Motor neuron (in vitro differentiated cells): ENCODE data around the gene RHBDF2. TPM values are rescaled to one million over a fixed set of nuclear protein-coding genes. Genes with fewer than 3 reads are reported as not detected.

ENCODE experiments used
- ATAC-seq, 8 experiments: fragments of 200-7000 bp; cut with Tn5 transposase; replicated peaks in 6 of 8; 2 replicates each; pipeline ENCODE4 v1.8.0; 2021; ENCODE audit warnings: mild to moderate bottlenecking in 8 of 8, moderate library complexity in 8 of 8
- H3K27ac ChIP-seq, 2 donors: fragments of 250-450 bp; sonication (Bioruptor Pico); 2 replicates each; pipeline ENCODE4 v1.9.0; 2021; ENCODE audit warnings: antibody characterized with exemption in 2 of 2, mild to moderate bottlenecking in 2 of 2, moderate library complexity in 1 of 2
- H3K4me1 ChIP-seq, 2 donors: fragments of 250-450 bp; sonication (Bioruptor Pico); replicated peaks in 1 of 2; 2 replicates each; pipeline ENCODE4 v1.6.1; 2021; ENCODE audit warnings: antibody characterized with exemption in 2 of 2, mild to moderate bottlenecking in 2 of 2, moderate library complexity in 1 of 2
- H3K4me3 ChIP-seq, 5 donors: fragments of 250-450 bp; sonication (Bioruptor Pico); 2 replicates each; pipeline ENCODE4 v1.9.0; 2021; ENCODE audit warnings: antibody characterized with exemption in 5 of 5, mild to moderate bottlenecking in 5 of 5, moderate library complexity in 4 of 5
- WGBS, 10 experiments: fragments of 450-650 bp; shearing (Covaris generic); methylation state at CpG; one replicate each; pipeline ENCODE4 v1.0.0; 2022; 5-methylcytosine and 5-hydroxymethylcytosine counted together
- in situ Hi-C, 9 experiments: fragments of 400-800 bp; cut with MboI; loops; one replicate each; pipeline ENCODE4 v1.15.0; 2021; ENCODE audit warnings: low sequenced_read_pairs in 9 of 9, low pct_unique_long_range_greater_than_20kb in 2 of 9; ENCODE audit not compliant: unreplicated experiment in 9 of 9
- total RNA-seq, 8 experiments: library from RNA; unstranded; fragments of 300-600 nt; gene quantifications; 2 replicates each; pipeline versions ENCODE4 v1.2.3 to v1.2.4, GENCODE V29; 2022

Gene RHBDF2
- 10 to 100 TPM in 3 of 8 experiments, 1 to 10 TPM in 3, under 1 TPM in 2; 0.78 to 17.3 (median 2.8) TPM for total RNA-seq

DNA sequence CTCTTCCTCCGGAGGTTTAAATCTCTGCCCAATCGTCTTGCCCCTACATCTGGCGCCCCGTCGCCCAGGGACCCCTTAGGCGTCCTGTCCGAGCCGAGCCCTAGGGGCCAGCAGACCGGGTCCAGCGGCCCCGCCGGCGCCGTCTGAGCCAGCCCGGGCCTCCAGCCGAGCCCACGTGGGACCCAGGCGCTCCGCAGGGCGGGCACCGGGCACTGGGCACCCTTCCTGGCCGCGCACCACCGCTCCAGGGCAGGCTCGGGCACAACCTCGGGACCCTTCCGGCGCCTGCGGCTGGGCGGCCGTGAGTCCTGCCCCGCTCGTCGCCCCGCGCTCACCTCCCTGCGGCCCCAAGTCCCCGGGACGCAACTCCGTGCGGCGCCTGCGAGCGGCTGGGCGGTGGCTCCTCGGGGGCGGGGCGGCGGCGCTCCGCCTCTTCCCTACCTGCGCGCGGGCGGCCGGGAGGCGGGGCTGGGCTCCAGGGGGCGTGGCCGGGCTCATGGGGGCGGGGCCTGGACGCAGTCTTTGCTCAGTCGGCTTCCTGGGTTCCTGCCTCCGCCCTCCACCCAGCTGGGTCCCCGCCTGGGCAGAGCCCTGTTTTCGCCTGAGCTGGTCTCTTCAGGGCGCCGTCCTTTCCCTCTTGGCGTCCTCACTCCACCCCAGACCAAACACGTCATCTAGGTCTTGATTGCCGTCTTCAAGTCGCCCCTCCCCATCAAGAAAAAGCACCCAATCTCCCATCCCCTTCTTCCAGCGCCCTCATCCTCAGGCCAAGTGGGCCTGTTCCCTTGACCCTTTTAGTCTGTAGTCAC lies at the start of gene RHBDF2:
TSS of gene RHBDF2 (minus strand) at position 406 of the 809 bp plus-strand sequence. CDS start 19,899 bp downstream, outside the sequence.
- WGBS, 10 experiments: 0 to 17% (median 3%) methylated on average over 1 to 7 of the region's 72 CpGs; no CpG with 5 or more reads in 6 of the 10 experiments
- H3K4me3 ChIP-seq: peak within 1 kb of the TSS; percentile 15 to 38 (median 31)
- ATAC-seq: peak; percentile 58 to 86 (median 71)
- no peak within 1 kb of the TSS for H3K27ac ChIP-seq
- peaks cover 26 to 33% of the 10 kb centered on the region in 2 donors for H3K4me1 ChIP-seq
- in situ Hi-C loops: loop anchor here in 3 of 9 experiments (10.0 to 25.0 kb wide), 3 partner anchors 189 to 561 kb away; partner anchors contain the start of gene QRICH2 (in 3 of the 3)

DNA sequence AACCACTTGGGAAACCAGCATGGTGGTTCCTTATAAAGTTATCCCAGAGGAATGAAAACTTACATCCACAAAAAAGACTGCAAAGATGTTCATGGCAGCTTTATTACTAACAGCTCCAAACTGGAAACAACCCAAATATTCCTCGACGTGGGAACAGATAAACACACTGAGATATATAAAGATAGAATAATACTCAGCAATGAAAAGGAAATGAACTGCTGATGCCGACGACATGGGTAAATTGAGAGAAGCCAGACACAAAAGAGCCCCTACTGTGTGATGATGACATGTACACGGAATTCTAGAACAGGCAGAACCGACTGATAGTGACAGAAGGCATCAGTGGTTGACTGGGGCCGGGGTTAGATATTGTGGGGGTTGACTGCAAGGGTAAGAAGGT lies 48.3 kb upstream of the RHBDF2 start:
- WGBS, 10 experiments: 50 to 100% (median 87%) methylated on average over 2 to 7 of the region's 7 CpGs; no CpG with 5 or more reads in 1 of the 10 experiments
- ATAC-seq: no peak
- H3K27ac ChIP-seq: no peak overlapping the region
- no peak overlapping the region for H3K4me3 ChIP-seq
- H3K4me1 ChIP-seq: peaks cover 31 to 32% of the 10 kb centered on the region in 2 donors
- in situ Hi-C loops: loop anchor here in 2 of 9 experiments (25.0 kb wide), 1 partner anchor 163 kb away; the partner anchor contains the start of gene MXRA7 (in 2 of the 2)

DNA sequence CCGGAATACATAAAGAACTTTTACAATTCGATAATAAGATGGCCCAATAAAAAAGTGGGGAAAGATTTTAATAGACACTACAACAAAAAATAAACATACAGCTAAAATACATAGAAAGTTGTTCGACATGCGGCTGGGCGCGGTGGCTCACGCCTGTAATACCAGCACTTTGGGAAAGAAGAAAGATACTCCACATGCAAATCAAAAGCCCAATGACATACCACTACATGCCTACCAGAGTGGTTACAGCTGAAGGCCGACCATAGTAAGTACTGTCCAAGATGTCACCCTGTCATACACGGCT lies 47.9 kb upstream of the RHBDF2 start:
- in situ Hi-C loops: loop anchor here in 2 of 9 experiments (25.0 kb wide), 1 partner anchor 163 kb away; the partner anchor contains the start of gene MXRA7 (in 2 of the 2)
- Histone ChIP-seq H3K27ac (no peak overlapping the region), H3K4me1 (peaks cover 35 to 36% of the 10 kb centered on the region in 2 donors), H3K4me3 (no peak overlapping the region)
- WGBS, 10 experiments: 0 to 100% (median 80%) methylated on average over 1 to 9 of the region's 9 CpGs
- no peak for ATAC-seq

DNA sequence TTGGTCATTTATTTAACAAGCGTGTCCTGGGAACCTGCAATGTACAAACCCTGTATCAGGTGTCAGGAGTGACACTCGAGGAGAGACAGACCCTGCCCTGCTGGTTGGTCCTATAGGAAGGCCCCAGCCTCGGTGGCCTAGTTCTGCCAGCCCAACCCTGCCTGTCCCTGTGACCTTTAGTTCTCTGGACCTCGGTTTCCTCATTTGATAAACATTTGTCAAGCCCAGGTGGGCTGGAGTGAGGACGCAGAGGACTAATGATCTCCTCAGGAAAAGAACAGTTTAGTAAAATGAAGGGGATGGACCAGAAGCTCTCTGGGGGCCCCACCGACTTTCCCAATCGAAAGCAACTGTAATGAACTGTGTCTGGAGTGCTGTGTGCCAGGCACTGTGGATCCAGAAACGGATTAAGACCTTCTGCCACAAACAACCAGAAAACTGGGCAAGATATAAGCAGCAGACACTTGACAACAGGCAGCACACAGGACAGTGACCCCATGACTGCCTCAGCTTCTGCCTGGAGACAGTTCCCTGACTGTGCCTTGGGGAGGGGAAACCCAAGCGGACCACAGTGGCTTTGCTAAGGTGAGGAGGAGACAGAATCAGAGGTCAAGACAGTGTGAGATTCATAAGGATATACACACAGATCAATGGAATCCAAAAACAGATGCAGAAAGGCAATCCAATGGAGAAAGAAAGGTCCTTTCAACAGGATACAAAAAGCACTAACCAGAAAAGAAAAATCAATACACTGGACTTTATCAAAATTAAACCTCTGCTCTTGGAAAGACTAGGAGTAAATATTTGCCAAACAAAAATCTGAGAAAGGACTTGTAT lies 47.4 kb upstream of the RHBDF2 start:
- no peak overlapping the region for H3K4me3 ChIP-seq
- in situ Hi-C loops: loop anchor here in 2 of 9 experiments (25.0 kb wide), 1 partner anchor 164 kb away; the partner anchor contains the start of gene MXRA7 (in 2 of the 2)
- peaks cover 41 to 42% of the 10 kb centered on the region in 2 donors for H3K4me1 ChIP-seq
- H3K27ac ChIP-seq: no peak overlapping the region
- no peak for ATAC-seq
- WGBS, 10 experiments: 47 to 100% (median 63%) methylated on average over 1 to 8 of the region's 9 CpGs; no CpG with 5 or more reads in 3 of the 10 experiments

DNA sequence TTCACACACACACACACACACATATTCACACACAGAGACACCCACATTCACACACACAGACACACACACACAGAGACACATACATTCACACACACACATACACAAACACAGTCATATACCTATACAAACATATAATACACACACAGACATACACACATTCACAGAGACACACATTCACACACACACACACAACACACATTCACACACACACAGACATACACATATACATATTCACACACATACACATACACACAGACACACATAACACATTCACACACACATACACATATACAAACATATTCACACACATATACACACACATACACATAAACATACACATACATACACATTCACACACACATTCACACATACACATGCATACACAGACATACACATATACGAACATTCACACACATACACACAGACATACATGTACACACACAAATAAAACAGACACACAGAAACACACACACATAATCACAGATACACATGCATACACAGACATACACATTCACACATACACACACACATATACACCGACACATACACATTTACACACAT lies 46.5 kb upstream of the RHBDF2 start:
- WGBS, 10 experiments: 17 to 93% (median 67%) methylated on average over 1 to 2 of the region's 2 CpGs; no CpG with 5 or more reads in 3 of the 10 experiments
- in situ Hi-C loops: loop anchor here in 2 of 9 experiments (25.0 kb wide), 1 partner anchor 165 kb away; the partner anchor contains the start of gene MXRA7 (in 2 of the 2)
- no peak overlapping the region for H3K27ac ChIP-seq

DNA sequence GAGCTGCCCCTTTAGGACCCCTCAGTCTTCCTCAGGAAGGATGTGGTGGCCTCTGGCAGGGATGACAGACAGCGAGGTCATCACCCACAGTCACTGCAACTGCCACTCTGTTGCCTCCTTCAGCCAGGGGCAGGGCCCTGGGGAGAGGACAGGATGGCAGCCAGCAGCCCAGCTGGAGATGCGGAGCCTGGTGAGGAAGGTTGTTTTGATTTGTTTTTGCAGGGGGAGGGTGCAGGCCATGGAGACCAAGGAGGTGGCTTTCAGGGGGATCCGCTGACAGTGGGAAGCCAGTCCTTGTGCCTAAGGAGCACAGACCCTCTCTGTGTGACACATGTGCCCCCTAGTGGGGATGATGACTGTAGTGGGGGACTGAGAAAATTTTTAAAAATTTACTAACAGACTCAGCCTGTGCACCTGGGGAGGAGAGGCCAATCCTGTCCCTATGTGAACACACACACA lies 46.0 kb upstream of the RHBDF2 start:
- Histone ChIP-seq H3K4me1 (peaks cover 48 to 52% of the 10 kb centered on the region in 2 donors), H3K4me3 (no peak overlapping the region), H3K27ac (no peak overlapping the region)
- in situ Hi-C loops: loop anchor here in 2 of 9 experiments (25.0 kb wide), 1 partner anchor 165 kb away; the partner anchor contains the start of gene MXRA7 (in 2 of the 2)
- peak; percentile 69 to 89 (median 72) for ATAC-seq
- 20 to 75% methylated on average over 2 of the region's 3 CpGs; no CpG with 5 or more reads in 8 of the 10 experiments for WGBS, 10 experiments

More for the DNA sequence above, 46.5 kb upstream of the RHBDF2 start:
- no peak for ATAC-seq
- H3K4me3 ChIP-seq: no peak overlapping the region
- H3K4me1 ChIP-seq: peaks cover 48 to 50% of the 10 kb centered on the region in 2 donors

DNA sequence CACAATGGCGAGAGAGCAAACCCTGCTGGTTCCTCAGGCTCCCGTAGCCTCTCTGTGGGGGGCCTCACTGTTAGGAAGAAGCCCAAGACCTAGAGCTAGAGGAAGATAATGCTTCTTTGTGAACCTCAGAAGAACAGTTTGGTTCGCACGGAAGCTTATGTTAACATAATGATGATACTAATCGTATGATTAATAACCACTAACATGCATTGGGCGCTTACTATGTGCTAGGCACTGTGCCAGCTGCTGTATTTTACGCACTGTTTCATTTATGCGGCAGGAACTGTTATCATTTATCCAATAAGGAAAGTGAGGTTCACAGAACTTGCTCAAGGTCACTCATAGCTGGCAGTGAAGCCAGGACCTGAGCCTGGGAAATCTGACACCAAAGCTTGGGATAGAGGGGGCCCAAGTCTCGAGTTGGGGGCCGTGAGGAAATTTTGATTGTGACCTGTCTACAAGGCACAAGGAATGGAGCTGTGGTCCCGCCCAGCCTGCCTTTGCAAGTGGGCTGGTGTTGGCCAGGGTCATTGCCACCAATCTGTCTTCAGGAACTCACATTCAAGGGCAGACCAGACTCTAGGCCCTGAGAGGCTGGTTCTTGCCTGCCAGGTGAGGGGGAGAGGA lies 45.4 kb upstream of the RHBDF2 start:
- in situ Hi-C loops: loop anchor here in 2 of 9 experiments (25.0 kb wide), 1 partner anchor 166 kb away; the partner anchor contains the start of gene MXRA7 (in 2 of the 2)
- peak in 1 of 8 experiments; percentile 22 for ATAC-seq
- Histone ChIP-seq H3K4me1 (peaks cover 48 to 52% of the 10 kb centered on the region in 2 donors), H3K4me3 (no peak overlapping the region), H3K27ac (no peak overlapping the region)
- 29 to 75% (median 55%) methylated on average over 1 to 8 of the region's 11 CpGs; no CpG with 5 or more reads in 3 of the 10 experiments for WGBS, 10 experiments

DNA sequence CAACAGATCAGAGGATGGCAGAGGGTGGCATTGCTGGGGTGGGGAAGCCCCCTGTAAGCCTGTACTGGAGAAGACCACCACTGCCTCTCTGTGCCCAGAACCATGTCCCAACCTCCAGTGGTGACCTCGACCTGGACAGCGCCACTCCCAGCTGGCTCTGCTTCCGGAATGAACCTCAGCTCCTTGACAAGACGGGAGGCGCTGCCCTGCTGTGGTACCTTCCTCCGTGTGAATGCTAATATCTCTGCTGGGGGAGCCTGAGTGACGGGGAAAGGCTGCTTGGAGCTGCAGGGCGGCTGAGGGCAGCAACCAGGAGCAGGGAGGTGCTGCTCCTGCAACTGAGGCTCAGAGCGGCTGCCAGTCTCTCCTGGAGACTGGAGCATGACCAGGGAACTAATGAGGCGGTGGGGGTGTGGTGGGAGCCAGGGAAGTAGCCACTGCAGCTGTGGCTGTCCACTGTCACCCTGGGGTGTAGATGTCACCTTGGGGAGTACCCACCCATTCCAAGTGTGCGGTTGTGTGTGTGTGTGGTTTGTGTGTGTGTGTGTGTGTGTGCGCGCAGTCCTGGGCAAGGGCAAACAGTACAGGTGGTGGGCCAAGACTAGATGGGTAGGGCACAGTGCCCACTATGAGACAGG lies 44.8 kb upstream of the RHBDF2 start:
- in situ Hi-C loops: loop anchor here in 2 of 9 experiments (25.0 kb wide), 1 partner anchor 166 kb away; the partner anchor contains the start of gene MXRA7 (in 2 of the 2)
- H3K4me1 ChIP-seq: peaks cover 51 to 57% of the 10 kb centered on the region in 2 donors
- H3K4me3 ChIP-seq: no peak overlapping the region
- ATAC-seq: peak in 1 of 8 experiments; percentile 36
- WGBS, 10 experiments: 56 to 58% methylated on average over 3 to 5 of the region's 13 CpGs; no CpG with 5 or more reads in 8 of the 10 experiments
- H3K27ac ChIP-seq: peak overlapping the region in 1 of 2 donors; percentile 10

DNA sequence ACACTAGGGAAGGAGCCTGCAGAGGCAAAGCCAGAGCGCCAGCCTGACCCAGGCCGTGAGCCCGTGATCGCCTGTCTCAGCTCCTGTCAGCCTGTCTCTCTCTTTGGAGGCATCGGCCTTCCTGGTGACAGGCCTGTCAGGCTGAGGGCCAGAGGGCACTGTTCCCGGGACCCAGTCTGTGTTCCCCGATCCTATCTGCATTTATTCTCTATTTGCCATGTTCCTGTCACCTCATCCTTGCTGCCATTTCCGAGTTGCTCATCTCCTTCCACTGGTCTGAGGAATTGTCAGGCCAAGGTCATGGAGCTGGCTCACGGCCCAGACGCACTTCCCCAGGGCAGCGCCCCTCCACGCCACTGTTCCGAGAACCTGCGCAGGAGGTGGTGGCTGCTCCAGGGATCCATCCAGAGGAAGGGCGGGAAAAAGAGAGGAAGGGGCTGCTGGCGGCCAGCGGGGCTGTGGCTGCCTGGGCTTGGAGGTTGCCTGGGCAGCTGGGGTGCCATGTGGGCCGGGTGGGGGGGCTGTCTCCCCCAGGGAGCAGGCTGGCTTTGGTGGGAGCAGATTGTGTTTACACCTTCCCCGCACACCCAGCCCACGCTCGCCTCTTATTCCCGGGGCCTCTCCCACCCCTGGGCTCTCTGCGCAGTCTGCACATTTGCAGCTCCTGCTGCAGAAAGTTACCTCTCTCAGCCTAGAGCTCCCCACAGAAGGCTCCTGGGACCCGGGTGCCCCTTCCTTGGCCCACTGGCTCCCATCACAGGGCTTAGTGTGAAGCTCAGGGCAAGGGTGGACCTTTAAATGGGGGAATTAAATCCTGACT lies 43.5 kb upstream of the RHBDF2 start:
- H3K27ac ChIP-seq: peak overlapping the region; percentile 64 to 77
- peak in 3 of 8 experiments; percentile 1 to 10 (median 8) for ATAC-seq
- H3K4me1 ChIP-seq: peaks cover 59 to 65% of the 10 kb centered on the region in 2 donors
- in situ Hi-C loops: loop anchor here in 2 of 9 experiments (25.0 kb wide), 1 partner anchor 168 kb away; the partner anchor contains the start of gene MXRA7 (in 2 of the 2)
- H3K4me3 ChIP-seq: peak overlapping the region in 1 of 5 donors; percentile 4
- 0 to 100% (median 60%) methylated on average over 1 to 9 of the region's 24 CpGs; no CpG with 5 or more reads in 4 of the 10 experiments for WGBS, 10 experiments

DNA sequence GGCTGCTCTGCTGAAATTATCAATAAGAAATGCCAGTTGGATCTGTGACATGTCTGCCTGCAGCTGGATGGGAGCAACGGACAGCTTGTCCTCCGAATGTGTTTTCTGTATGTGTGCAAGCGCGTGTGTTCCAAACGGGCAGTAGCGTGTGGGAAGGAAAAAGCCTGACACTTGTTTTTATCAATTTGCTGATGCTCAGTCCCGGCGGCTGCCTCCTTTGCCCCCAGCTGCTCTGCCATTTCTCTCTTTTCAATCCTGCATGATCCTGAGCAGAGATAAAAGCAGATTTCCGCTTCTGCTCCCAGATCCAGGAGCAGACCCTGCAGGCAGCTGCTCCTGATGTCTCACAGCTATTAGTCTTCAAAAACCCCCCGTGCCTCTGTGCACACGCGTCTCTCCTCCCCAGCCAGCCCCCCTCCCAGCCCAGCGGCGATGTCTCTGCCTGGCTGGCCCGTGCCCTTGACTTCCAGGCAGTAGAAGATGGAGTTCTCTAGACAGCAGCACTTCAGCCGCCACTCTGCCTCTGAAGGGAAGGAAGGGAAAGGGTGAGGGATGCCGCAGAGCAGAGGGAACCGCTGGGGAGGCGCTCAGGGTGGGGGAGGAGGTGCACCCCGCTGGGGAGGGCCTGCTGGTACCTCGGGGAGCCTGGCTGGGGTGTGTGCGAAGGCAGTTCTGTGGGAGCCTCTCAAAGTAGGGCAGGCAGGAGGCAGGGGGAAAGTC lies 42.8 kb upstream of the RHBDF2 start:
- peak overlapping the region; percentile 64 to 77 for H3K27ac ChIP-seq
- in situ Hi-C loops: loop anchor here in 2 of 9 experiments (25.0 kb wide), 1 partner anchor 168 kb away; the partner anchor contains the start of gene MXRA7 (in 2 of the 2)
- peak in 5 of 8 experiments; percentile 16 to 42 (median 27) for ATAC-seq
- H3K4me3 ChIP-seq: peak overlapping the region in 1 of 5 donors; percentile 4
- peaks cover 59 to 65% of the 10 kb centered on the region in 2 donors for H3K4me1 ChIP-seq
- WGBS, 10 experiments: 0 to 69% (median 53%) methylated on average over 1 to 11 of the region's 22 CpGs; no CpG with 5 or more reads in 2 of the 10 experiments
